Osteoblast (primary cell): ENCODE results near the gene ZBTB7C. TPM values are rescaled to one million over a fixed set of nuclear protein-coding genes. Genes with fewer than 3 reads are reported as not detected.

ENCODE experiments used
- DNase-seq: peaks from one replicate; pipeline ENCODE4 v3.0.0; 2011; ENCODE audit warnings: low spot score, mixed read lengths; ENCODE audit not compliant: insufficient read length; ENCODE audit errors: missing footprints
- H2AFZ ChIP-seq: 2 replicates; pipeline ENCODE4 v1.6.0; 2011; ENCODE audit warnings: mild to moderate bottlenecking, low read length
- H3K27ac ChIP-seq: 2 replicates; pipeline ENCODE4 v1.5.1; 2011; ENCODE audit warnings: mild to moderate bottlenecking, low read depth, low read length, moderate library complexity
- H3K27me3 ChIP-seq: 2 replicates; pipeline ENCODE4 v1.6.0; 2012; ENCODE audit warnings: mild to moderate bottlenecking, control low read depth, inconsistent platforms, low read length, moderate library complexity; ENCODE audit not compliant: insufficient read depth
- H3K36me3 ChIP-seq: 2 replicates; pipeline ENCODE4 v1.5.1; 2011; ENCODE audit warnings: mild to moderate bottlenecking, low read length, control low read depth, moderate library complexity; ENCODE audit not compliant: insufficient read depth
- H3K4me1 ChIP-seq: 2 replicates; pipeline ENCODE4 v1.5.1; 2011; ENCODE audit warnings: mild to moderate bottlenecking, low read length, control low read depth, moderate library complexity; ENCODE audit not compliant: insufficient read depth
- H3K4me2 ChIP-seq: 2 replicates; pipeline ENCODE4 v1.6.0; 2011; ENCODE audit warnings: mild to moderate bottlenecking, low read length; ENCODE audit not compliant: insufficient read depth
- H3K4me3 ChIP-seq: fragments of 200-600 bp; sonication (generic); 3 replicates; pipeline ENCODE4 v1.5.1; 2012; ENCODE audit warnings: mild to moderate bottlenecking, low read length, inconsistent platforms; ENCODE audit not compliant: insufficient read depth
- H3K79me2 ChIP-seq: 2 replicates; pipeline ENCODE4 v1.6.0; 2012; ENCODE audit warnings: mild to moderate bottlenecking, low read length, control low read depth, inconsistent platforms; ENCODE audit not compliant: insufficient read depth
- H3K9me3 ChIP-seq: 2 replicates; pipeline ENCODE4 v1.5.1; 2011; ENCODE audit warnings: low read depth, low read length, control low read depth
- H4K20me1 ChIP-seq: 2 replicates; pipeline ENCODE4 v1.6.0; 2012; ENCODE audit warnings: mild to moderate bottlenecking, low read length, control low read depth; ENCODE audit not compliant: insufficient read depth
- CTCF ChIP-seq: IDR thresholded peaks from 2 replicates; pipeline ENCODE4 v1.5.1; 2011; ENCODE audit warnings: mild to moderate bottlenecking, low read depth, low read length, moderate library complexity; ENCODE audit errors: extremely low read depth
- total RNA-seq: library from RNA; depleted of rRNA; stranded (reverse); fragments of >200 nt; gene quantifications from 2 replicates; pipeline ENCODE4 v1.2.3, GENCODE V29; 2012

ZBTB7C gene
- total RNA-seq, 1 donor = 0.36 TPM

GRCh38 chr18:48304906-48305693 is 104.1 kb downstream of the ZBTB7C start:
- no peak for TF ChIP-seq CTCF
- Histone ChIP-seq H3K4me1 (no peaks in the 10 kb centered on the region), H3K9me3 (no peaks in the 10 kb centered on the region), H3K36me3 (no peaks in the 10 kb centered on the region), H3K4me2 (no peak overlapping the region), H2AFZ (no peak overlapping the region), H3K27me3 (peaks cover 7% of the 10 kb centered on the region), H4K20me1 (no peaks in the 10 kb centered on the region), H3K4me3 (no peak overlapping the region), H3K27ac (no peak overlapping the region), H3K79me2 (no peaks in the 10 kb centered on the region)
- no peak for DNase-seq

DNA sequence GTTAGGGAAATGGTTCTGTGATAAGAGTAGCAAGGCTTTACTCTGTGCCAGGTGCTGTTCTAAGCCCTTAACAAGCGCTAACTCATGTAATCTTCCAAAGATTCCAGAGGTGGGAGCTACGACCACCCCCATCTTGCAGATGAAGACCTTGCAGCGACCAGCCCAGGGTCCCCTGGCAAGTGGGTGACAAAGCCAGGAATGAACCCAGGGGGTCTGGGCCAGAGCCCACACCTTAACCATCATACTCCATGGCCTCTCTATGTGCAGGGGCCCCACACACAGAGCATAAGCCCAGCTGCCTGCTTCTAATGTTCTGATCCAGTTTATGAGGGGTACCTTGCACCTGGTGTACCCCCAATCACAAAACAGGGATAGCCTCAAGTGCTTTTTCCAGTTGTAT is 105.3 kb downstream of the ZBTB7C start:
- no peak for TF ChIP-seq CTCF
- no peaks in the 10 kb centered on the region for H3K9me3 ChIP-seq

DNA sequence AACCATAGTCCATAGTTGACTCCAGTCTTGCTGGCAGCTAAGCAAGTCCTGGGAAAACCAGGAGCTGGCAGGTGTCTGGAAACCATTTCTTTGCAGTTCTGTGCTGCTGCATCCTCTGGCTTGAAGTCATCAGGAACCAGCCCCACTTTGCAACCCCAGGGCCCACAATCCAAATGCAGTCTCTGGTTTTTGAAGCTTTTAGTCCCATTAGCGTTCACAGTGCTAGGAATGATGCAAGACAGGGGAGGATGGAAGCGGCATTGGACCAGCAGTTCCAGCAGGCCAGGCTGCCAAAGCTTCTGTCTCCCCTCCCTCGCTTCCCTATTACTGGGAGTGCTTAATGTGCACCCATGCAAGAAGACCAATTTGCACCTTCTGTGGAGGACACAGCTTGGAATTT is 106.4 kb downstream of the ZBTB7C start:
- H4K20me1 ChIP-seq = no peaks in the 10 kb centered on the region

More for the DNA sequence above, 105.3 kb downstream of the ZBTB7C start:
- Histone ChIP-seq H3K36me3 (no peaks in the 10 kb centered on the region), H2AFZ (no peak overlapping the region), H3K4me2 (no peak overlapping the region), H3K27me3 (peaks cover 2% of the 10 kb centered on the region), H3K79me2 (no peaks in the 10 kb centered on the region), H3K4me1 (no peaks in the 10 kb centered on the region), H3K4me3 (no peak overlapping the region), H3K27ac (no peak overlapping the region), H4K20me1 (no peaks in the 10 kb centered on the region)
- no peak for DNase-seq

More for the DNA sequence above, 106.4 kb downstream of the ZBTB7C start:
- no peaks in the 10 kb centered on the region for H3K79me2 ChIP-seq
- no peaks in the 10 kb centered on the region for H3K36me3 ChIP-seq
- no peak overlapping the region for H2AFZ ChIP-seq
- peaks cover 2% of the 10 kb centered on the region for H3K27me3 ChIP-seq
- TF ChIP-seq CTCF = no peak
- H3K4me3 ChIP-seq = no peak overlapping the region
- no peak for DNase-seq
- no peak overlapping the region for H3K27ac ChIP-seq
- H3K9me3 ChIP-seq = no peaks in the 10 kb centered on the region
- H3K4me1 ChIP-seq = no peaks in the 10 kb centered on the region
- no peak overlapping the region for H3K4me2 ChIP-seq
